ENCODE measurements around the gene ETFDH.

GRCh38 chr4:158644356-158644755 lies 27.7 kb upstream of the ETFDH start:
- TF ChIP-seq CTCF (IDR thresholded peaks at IDR 0.05; ENCODE audit: low read depth, low read length) (no peak), EZH2phosphoT487 (IDR thresholded peaks at IDR 0.05; ENCODE audit: low read depth) (no peak)

All from OCI-LY3 (cell line).